GM19324 (cell line): ENCODE results near the gene LMNA.
"Not testable (repeated sequence)": the region's sequence is repeated elsewhere in the genome, so short reads cannot be mapped to it uniquely, and the experiment has no call there.

Experiments used
- ATAC-seq: cut with Tn5 transposase; IDR thresholded peaks from one replicate; pipeline ENCODE4 v1.9.1; 2021; ENCODE audit warnings: mild to moderate bottlenecking, moderate library complexity; ENCODE audit not compliant: unreplicated experiment, low FRiP score

Gene LMNA

GRCh38 chr1:156114101-156114918, at the start of gene LMNA:
Gene LMNA (plus strand): TSS chr1:156114711. CDS start chr1:156114919, 208 bp downstream.
- peak; percentile 68 for ATAC-seq

- no peak for ATAC-seq
Measured at GRCh38 chr1:156065212-156065611, 49.3 kb upstream of the LMNA start.

GRCh38 chr1:156065871-156066270, 48.6 kb upstream of the LMNA start:
- no peak for ATAC-seq

GRCh38 chr1:156067262-156067661, 47.2 kb upstream of the LMNA start:
- ATAC-seq, result no peak

- no peak for ATAC-seq
Measured at GRCh38 chr1:156069490-156070455, 44.7 kb upstream of the LMNA start.

- ATAC-seq, result no peak
Measured at GRCh38 chr1:156070548-156070947, 44.0 kb upstream of the LMNA start.

GRCh38 chr1:156071332-156071816, 43.1 kb upstream of the LMNA start:
- not testable (repeated sequence) for ATAC-seq

- no peak for ATAC-seq
Measured at GRCh38 chr1:156072251-156072650, 42.3 kb upstream of the LMNA start.

- ATAC-seq, result no peak
Measured at GRCh38 chr1:156073110-156073687, 41.3 kb upstream of the LMNA start.

- ATAC-seq, result no peak
Measured at GRCh38 chr1:156073740-156074139, 40.8 kb upstream of the LMNA start.

- no peak for ATAC-seq
Measured at GRCh38 chr1:156074661-156075060, 39.9 kb upstream of the LMNA start.

- no peak for ATAC-seq
Measured at GRCh38 chr1:156075162-156075561, 39.3 kb upstream of the LMNA start.

- no peak for ATAC-seq
Measured at GRCh38 chr1:156075775-156076204, 38.7 kb upstream of the LMNA start.

- ATAC-seq, result no peak
Measured at GRCh38 chr1:156076609-156077429, 37.7 kb upstream of the LMNA start.

GRCh38 chr1:156077430-156077760, 37.1 kb upstream of the LMNA start:
- ATAC-seq, result no peak

GRCh38 chr1:156078728-156079127, 35.8 kb upstream of the LMNA start:
- ATAC-seq, result no peak

- no peak for ATAC-seq
Measured at GRCh38 chr1:156079762-156080161, 34.7 kb upstream of the LMNA start.

- no peak for ATAC-seq
Measured at GRCh38 chr1:156080241-156080862, 34.2 kb upstream of the LMNA start.

- ATAC-seq, result no peak
Measured at GRCh38 chr1:156080863-156081179, 33.7 kb upstream of the LMNA start.
